Measurements from ENCODE around the gene FARS2. TPM values are rescaled to one million over a fixed set of nuclear protein-coding genes. Genes with fewer than 3 reads are reported as not detected.

Gene FARS2
- total RNA-seq = 19.6 and 20.5 TPM in 2 replicates
- polyA plus RNA-seq = 17.9 and 20.2 TPM in 2 replicates
- 19.3 and 20.3 TPM in 2 replicates for polyA plus RNA-seq (2011; cell fraction: cytosol; rRNA removed)
- polyA plus RNA-seq (2011; cell fraction: nucleus; rRNA removed) = 16.0 and 17.0 TPM in 2 replicates
- polyA plus RNA-seq (2012) = 12.8 and 19.2 TPM in 2 replicates
- polyA minus RNA-seq = 53.7 and 58.3 TPM in 2 replicates
- polyA minus RNA-seq (2011; cell fraction: cytosol; rRNA and poly(A)+ RNA removed) = 15.0 TPM
- polyA minus RNA-seq (2011; cell fraction: nucleus; rRNA and poly(A)+ RNA removed) = 54.7 and 59.2 TPM in 2 replicates
- Bru-seq, nascent RNA = percentile 70 among the genes with signal in this experiment
- percentile 52 among the genes with signal in this experiment for BruChase-seq, experiment 1, labeled RNA remaining after a 6-hour chase
- percentile 60 among the genes with signal in this experiment for BruChase-seq, experiment 2, labeled RNA remaining after a 2-hour chase
- long read RNA-seq, transcript FARS2-201 (7 exons, 1,663 nt) = major isoform, 63 of 89 reads
- long read RNA-seq, partial matches to known transcripts = 4 of 89 reads
- long read RNA-seq, other reads (novel, unspliced or antisense) = 18 of 89 reads

DNA sequence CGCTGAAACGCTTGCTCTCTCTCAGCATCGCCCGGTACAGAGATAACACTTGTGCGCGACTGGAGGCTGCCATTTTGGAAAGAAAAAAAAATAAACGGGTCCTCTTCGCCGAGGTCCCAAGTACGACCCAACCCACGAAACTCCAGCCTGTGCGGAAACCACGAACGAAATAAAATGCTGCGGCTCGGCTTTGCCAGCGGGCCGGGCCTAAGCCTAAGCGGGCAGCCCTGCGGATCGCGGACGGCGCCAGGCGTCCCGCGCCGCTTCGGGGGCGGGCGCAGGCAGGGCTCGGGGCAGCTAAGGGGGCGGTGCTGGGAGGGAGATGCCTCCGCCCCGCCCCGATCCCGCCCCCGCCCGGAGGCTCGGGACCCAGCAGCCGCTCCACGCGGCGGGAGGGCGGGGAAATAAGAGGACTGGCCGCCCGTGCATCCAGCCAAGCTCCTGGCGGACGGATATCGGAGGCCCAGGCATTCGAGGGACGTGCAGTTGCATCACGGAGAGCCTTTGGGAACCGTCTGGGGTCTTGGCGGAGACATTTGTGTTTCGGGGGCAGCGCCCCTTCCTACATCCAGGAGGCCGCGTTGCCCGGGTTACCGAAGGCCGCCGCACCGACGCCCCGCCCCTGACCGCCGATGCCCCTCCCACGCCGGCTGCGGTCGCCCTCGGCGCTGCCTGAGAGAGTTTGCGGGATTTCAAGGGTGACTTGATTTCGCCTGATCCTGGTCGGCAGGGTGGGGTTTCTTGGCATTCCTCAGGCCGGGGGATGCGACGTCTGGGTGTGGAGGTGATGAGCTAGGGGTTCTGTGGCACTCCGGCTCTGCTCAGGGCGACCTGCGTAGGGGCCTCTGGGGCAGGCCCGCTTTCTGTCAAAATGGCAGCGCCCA is at the start of gene FARS2, which contains the start of gene LYRM4:
TSS of gene FARS2 (plus strand) at position 853 of the 884 bp plus-strand sequence.
TSS of gene LYRM4 (minus strand) at position 290 of the 884 bp plus-strand sequence. CDS start at position 73, 217 bp downstream.
- peak within 1 kb of the TSS; percentile 94 to 98 (median 96) for H3K4me3 ChIP-seq (replicated peaks in 1 of 3; ENCODE audit: insufficient read depth in 1 of 3, low read depth in 1 of 3, low read length in 3 of 3)
- no peaks in the 10 kb centered on the region for H3K9me1 ChIP-seq (replicated peaks; ENCODE audit: control insufficient read depth, extremely low read depth, insufficient read depth, low read length)
- DNase-seq (ENCODE audit: low read depth, low spot score) (peak; percentile 94), FAIRE-seq (peak; percentile 90)
- H4K20me1 ChIP-seq (replicated peaks; ENCODE audit: control insufficient read depth, extremely low read depth, insufficient read depth, low read length) = no peaks in the 10 kb centered on the region
- dilution Hi-C loops (cut with MboI; ENCODE audit: extremely low pct_ligation_motif_present, low sequenced_read_pairs) (no loop called here), intact Hi-C loops (cut with micrococcal nuclease) (loop anchor here (1.0 to 5.0 kb wide), 7 partner anchors 30 to 204 kb away; no protein-coding TSS in a partner anchor)
- no TSS peak for BruUV-seq (replicated peaks)
- peaks cover 9% of the 10 kb centered on the region for H3K4me1 ChIP-seq (ENCODE audit: control insufficient read depth, extremely low read depth, insufficient read depth, low read length)
- no peaks in the 10 kb centered on the region for H3K9me3 ChIP-seq (replicated peaks; ENCODE audit: control insufficient read depth, insufficient read depth, low read length)
- TF ChIP-seq, protein P1, sequence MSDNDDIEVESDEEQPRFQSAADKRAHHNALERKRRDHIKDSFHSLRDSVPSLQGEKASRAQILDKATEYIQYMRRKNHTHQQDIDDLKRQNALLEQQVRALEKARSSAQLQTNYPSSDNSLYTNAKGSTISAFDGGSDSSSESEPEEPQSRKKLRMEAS (IDR thresholded peaks at IDR 0.05; ENCODE audit: insufficient read depth, insufficient read length) = peak; percentile 69
- TF ChIP-seq POLR2AphosphoS5 (IDR thresholded peaks at IDR 0.05; ENCODE audit: insufficient read depth, low read depth, low read length) (peak; percentile 59), GATA2 (IDR thresholded peaks at IDR 0.05; ENCODE audit: insufficient read depth, insufficient read length, low read depth, low read length) (no peak), JUN (IDR thresholded peaks at IDR 0.05; ENCODE audit: borderline replicate concordance, insufficient read depth, insufficient read length, low read depth) (no peak), EZH2 (IDR thresholded peaks at IDR 0.05; ENCODE audit: borderline replicate concordance, low read depth, low read length, severe bottlenecking) (no peak), MYC (IDR thresholded peaks at IDR 0.05; ENCODE audit: low read depth, low read length) (no peak), FOS (IDR thresholded peaks at IDR 0.05; ENCODE audit: borderline replicate concordance, insufficient read depth, low read length) (no peak), POLR2A (IDR thresholded peaks at IDR 0.05; ENCODE audit: low read depth, low read length) (peak; percentile 32)
- TF ChIP-seq, protein P2, sequence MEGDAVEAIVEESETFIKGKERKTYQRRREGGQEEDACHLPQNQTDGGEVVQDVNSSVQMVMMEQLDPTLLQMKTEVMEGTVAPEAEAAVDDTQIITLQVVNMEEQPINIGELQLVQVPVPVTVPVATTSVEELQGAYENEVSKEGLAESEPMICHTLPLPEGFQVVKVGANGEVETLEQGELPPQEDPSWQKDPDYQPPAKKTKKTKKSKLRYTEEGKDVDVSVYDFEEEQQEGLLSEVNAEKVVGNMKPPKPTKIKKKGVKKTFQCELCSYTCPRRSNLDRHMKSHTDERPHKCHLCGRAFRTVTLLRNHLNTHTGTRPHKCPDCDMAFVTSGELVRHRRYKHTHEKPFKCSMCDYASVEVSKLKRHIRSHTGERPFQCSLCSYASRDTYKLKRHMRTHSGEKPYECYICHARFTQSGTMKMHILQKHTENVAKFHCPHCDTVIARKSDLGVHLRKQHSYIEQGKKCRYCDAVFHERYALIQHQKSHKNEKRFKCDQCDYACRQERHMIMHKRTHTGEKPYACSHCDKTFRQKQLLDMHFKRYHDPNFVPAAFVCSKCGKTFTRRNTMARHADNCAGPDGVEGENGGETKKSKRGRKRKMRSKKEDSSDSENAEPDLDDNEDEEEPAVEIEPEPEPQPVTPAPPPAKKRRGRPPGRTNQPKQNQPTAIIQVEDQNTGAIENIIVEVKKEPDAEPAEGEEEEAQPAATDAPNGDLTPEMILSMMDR (IDR thresholded peaks at IDR 0.05; ENCODE audit: extremely low read depth in 1 of 2, insufficient read depth in 1 of 2, low read depth in 1 of 2, low read length in 2 of 2) = peak in 1 of 2 donors; percentile 27
- peak within 1 kb of the TSS; percentile 89 for H3K27ac ChIP-seq (ENCODE audit: insufficient read depth, low read depth, low read length)
- H3K27me3 ChIP-seq (ENCODE audit: control insufficient read depth in 2 of 2, insufficient read depth in 2 of 2, low read length in 2 of 2) = no peaks in the 10 kb centered on the region
- H3K36me3 ChIP-seq (ENCODE audit: control insufficient read depth in 2 of 2, extremely low read depth in 1 of 2, insufficient read depth in 2 of 2, low read length in 2 of 2) = peaks cover 0 to 3% of the 10 kb centered on the region in 2 experiments
- peak within 1 kb of the TSS; percentile 95 for H3K9ac ChIP-seq (replicated peaks; ENCODE audit: extremely low read depth, insufficient read depth, low read length)
- peak within 1 kb of the TSS; percentile 96 for H3K4me2 ChIP-seq (ENCODE audit: insufficient read depth, low read length)
- ChIA-PET POLR2A (no interaction called here), CTCF (interaction anchor here (1.2 to 3.0 kb wide), 3 partner anchors 70 to 119 kb away, joined by 3 to 14 read pairs (median 7); no protein-coding TSS in a partner anchor)
- peaks cover 23% of the 10 kb centered on the region for H3K79me2 ChIP-seq (ENCODE audit: control insufficient read depth, insufficient read depth, low read length)
- peak within 1 kb of the TSS; percentile 80 for H2AFZ ChIP-seq (ENCODE audit: low read depth, low read length)
